Mesothelial cell of epicardium (in vitro differentiated cells): ENCODE results near the gene HDAC4. TPM values are rescaled to one million over a fixed set of nuclear protein-coding genes. Genes with fewer than 3 reads are reported as not detected.

Experiments
- DNase-seq, 2 experiments: peaks; one replicate each; pipeline ENCODE4 v3.0.0; 2021; ENCODE audit warnings: low spot score in 2 of 2; ENCODE audit not compliant: unreplicated experiment in 2 of 2
- H3K27ac Mint-ChIP-seq: 2 replicates; pipeline ENCODE4 v1.8.0; 2021; ENCODE audit warnings: mixed read lengths
- H3K27me3 Mint-ChIP-seq: 2 replicates; pipeline ENCODE4 v1.8.0; 2021; ENCODE audit warnings: low read depth, mixed read lengths
- H3K36me3 Mint-ChIP-seq: 2 replicates; pipeline ENCODE4 v1.8.0; 2021; ENCODE audit warnings: mixed read lengths
- H3K4me1 Mint-ChIP-seq: 2 replicates; pipeline ENCODE4 v1.8.0; 2021; ENCODE audit warnings: mixed read lengths
- H3K4me3 Mint-ChIP-seq: 2 replicates; pipeline ENCODE4 v1.8.0; 2021; ENCODE audit warnings: mild to moderate bottlenecking, moderate library complexity, mixed read lengths
- H3K9me3 Mint-ChIP-seq: 2 replicates; pipeline ENCODE4 v1.8.0; 2021; ENCODE audit warnings: mixed read lengths
- total RNA-seq: library from RNA; stranded (reverse); gene quantifications from 3 replicates; pipeline ENCODE4 v1.2.1, GENCODE V29; 2021
- TF ChIP-seq, protein P1 (sequence below): fragments of 200-600 bp; sonication (generic); IDR thresholded peaks from one replicate; pipeline ENCODE4 v1.5.0; 2021; ENCODE audit warnings: antibody characterized with exemption; ENCODE audit not compliant: unreplicated experiment

The HDAC4 gene
- total RNA-seq, 1 donor from 2014 or later: 59.2 TPM

DNA sequence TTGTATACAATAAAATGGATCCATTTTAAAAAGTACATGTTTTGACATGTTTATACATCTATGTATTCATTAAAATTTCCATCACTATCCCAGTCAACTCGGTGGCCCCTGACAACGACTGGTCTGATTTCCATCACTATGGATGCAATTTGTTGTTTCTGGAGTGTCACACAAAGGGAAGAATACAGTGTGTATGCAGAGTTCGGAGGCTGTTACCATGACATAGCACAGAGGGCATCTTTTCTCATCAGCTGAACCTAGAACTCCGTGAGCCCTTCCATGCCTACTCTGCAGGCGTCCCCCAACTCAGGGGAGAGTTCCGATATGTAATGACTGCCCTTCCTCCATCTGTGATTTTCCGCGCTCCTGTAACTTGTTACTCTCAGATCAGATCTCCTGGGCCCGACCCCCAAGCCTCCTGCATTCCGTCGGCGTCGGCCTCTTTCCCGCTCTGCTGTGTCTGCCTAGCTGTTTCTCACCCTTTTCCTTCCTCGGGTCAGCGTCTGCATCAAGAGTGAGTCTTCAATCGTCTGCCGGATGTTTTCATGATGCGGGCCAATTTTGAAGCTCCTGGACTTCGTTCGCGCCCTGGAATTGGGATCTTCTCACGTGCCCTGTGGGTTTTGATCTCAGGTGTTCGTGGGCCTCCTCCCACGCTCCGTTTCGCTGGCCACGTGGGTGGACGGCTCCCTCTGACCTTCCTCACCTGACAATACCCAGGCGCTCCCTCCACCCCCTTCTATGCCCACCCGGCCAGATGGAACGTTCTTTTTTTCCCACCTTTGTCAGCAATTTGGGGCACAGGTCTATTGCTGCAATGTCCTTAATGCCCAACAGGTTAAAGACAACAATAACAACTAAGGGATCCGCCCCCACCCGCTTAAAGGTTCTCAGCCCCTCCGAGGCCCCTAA, 391.9 kb downstream of the HDAC4 start:
- Mint-ChIP-seq H3K27me3 (peaks cover 43% of the 10 kb centered on the region), H3K9me3 (no peaks in the 10 kb centered on the region), H3K4me3 (no peak overlapping the region), H3K4me1 (peaks cover 26% of the 10 kb centered on the region), H3K27ac (peak overlapping the region; percentile 9), H3K36me3 (no peaks in the 10 kb centered on the region)
- DNase-seq: peak in 1 of 2 experiments; percentile 28
- TF ChIP-seq, protein P1, sequence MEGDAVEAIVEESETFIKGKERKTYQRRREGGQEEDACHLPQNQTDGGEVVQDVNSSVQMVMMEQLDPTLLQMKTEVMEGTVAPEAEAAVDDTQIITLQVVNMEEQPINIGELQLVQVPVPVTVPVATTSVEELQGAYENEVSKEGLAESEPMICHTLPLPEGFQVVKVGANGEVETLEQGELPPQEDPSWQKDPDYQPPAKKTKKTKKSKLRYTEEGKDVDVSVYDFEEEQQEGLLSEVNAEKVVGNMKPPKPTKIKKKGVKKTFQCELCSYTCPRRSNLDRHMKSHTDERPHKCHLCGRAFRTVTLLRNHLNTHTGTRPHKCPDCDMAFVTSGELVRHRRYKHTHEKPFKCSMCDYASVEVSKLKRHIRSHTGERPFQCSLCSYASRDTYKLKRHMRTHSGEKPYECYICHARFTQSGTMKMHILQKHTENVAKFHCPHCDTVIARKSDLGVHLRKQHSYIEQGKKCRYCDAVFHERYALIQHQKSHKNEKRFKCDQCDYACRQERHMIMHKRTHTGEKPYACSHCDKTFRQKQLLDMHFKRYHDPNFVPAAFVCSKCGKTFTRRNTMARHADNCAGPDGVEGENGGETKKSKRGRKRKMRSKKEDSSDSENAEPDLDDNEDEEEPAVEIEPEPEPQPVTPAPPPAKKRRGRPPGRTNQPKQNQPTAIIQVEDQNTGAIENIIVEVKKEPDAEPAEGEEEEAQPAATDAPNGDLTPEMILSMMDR: no peak

DNA sequence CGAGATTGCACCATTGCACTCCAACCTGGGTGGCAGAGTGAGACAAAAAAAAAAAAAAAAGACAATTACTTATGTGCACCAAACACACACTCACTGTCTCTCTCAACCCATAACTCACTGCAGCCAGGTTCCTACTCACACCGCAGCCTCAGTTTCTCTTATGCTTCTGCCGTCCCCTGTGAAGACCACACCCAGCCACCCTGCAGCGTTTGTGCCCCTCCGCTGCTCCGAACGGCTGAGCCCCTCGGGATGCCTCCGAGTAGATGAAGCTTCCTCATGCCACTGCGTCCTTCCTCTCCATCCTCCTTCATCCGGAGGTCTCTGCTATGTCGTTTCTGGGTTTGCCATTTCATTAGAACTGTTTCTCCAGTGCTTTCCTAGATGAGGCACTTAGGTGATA, 392.8 kb downstream of the HDAC4 start:
- peaks cover 43% of the 10 kb centered on the region for H3K27me3 Mint-ChIP-seq
- peaks cover 30% of the 10 kb centered on the region for H3K4me1 Mint-ChIP-seq
- no peaks in the 10 kb centered on the region for H3K36me3 Mint-ChIP-seq
- H3K9me3 Mint-ChIP-seq: no peaks in the 10 kb centered on the region
- TF ChIP-seq, protein P1: no peak
- DNase-seq: peak in 1 of 2 experiments; percentile 24
- H3K27ac Mint-ChIP-seq: no peak overlapping the region
- no peak overlapping the region for H3K4me3 Mint-ChIP-seq

DNA sequence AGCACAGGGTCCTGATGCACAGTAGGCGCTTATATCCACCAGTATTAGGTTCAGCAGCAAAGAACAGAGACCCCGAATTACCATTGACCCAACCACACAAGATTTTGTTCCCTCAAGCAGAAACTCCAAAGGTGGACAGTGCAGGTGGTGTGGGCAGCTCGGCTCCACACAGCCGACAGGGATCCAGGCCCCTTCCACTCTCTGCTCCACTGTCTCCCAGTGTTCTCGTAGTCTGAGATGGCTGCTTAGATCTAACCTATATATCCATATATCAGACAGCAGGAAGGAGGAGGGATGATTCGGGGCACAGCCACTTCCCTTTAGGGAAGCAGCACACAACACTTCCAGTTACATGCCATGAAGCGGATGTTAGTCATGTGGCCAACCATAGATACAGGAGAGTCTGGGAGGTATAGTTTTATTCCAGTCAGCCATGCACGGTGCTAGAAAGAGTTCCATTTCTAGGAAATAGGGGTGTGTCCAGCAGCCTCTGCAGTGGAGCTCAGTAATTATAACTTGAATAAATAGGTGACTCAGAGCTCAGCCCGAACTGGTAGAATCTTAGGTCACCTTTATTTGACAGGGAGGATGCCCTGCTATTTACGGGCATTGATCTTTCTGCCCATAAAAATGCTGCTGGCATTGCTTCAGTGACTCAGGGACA, 394.1 kb downstream of the HDAC4 start:
- no peak for DNase-seq
- H3K36me3 Mint-ChIP-seq: peaks cover 3% of the 10 kb centered on the region
- peaks cover 7% of the 10 kb centered on the region for H3K9me3 Mint-ChIP-seq
- H3K4me1 Mint-ChIP-seq: peaks cover 41% of the 10 kb centered on the region
- TF ChIP-seq, protein P1: no peak
- H3K27ac Mint-ChIP-seq: no peak overlapping the region
- peaks cover 37% of the 10 kb centered on the region for H3K27me3 Mint-ChIP-seq
- H3K4me3 Mint-ChIP-seq: no peak overlapping the region

- peaks cover 11% of the 10 kb centered on the region for H3K9me3 Mint-ChIP-seq
- no peak overlapping the region for H3K27ac Mint-ChIP-seq
- TF ChIP-seq, protein P1: no peak
- peaks cover 5% of the 10 kb centered on the region for H3K36me3 Mint-ChIP-seq
- H3K4me3 Mint-ChIP-seq: no peak overlapping the region
- H3K27me3 Mint-ChIP-seq: peaks cover 36% of the 10 kb centered on the region
- peaks cover 41% of the 10 kb centered on the region for H3K4me1 Mint-ChIP-seq
- peak in 1 of 2 experiments; percentile 26 for DNase-seq
Observed at GRCh38 chr2:239005586-239005985, 395.2 kb downstream of the HDAC4 start.

- peaks cover 5% of the 10 kb centered on the region for H3K36me3 Mint-ChIP-seq
Observed at GRCh38 chr2:239004274-239005015, 396.4 kb downstream of the HDAC4 start.

More at GRCh38 chr2:239004274-239005015, 396.4 kb downstream of the HDAC4 start:
- H3K27ac Mint-ChIP-seq: peak overlapping the region; percentile 81
- peaks cover 32% of the 10 kb centered on the region for H3K27me3 Mint-ChIP-seq
- DNase-seq: peak in 1 of 2 experiments; percentile 36
- H3K4me1 Mint-ChIP-seq: peaks cover 38% of the 10 kb centered on the region
- no peak overlapping the region for H3K4me3 Mint-ChIP-seq
- H3K9me3 Mint-ChIP-seq: peaks cover 11% of the 10 kb centered on the region
- TF ChIP-seq, protein P1: no peak
